Endometrial microvascular endothelial cells (primary cell): Measurements from ENCODE around the gene CD63. TPM values are rescaled to one million over a fixed set of nuclear protein-coding genes. Genes with fewer than 3 reads are reported as not detected.
"Not testable (repeated sequence)": the region's sequence is repeated elsewhere in the genome, so short reads cannot be mapped to it uniquely, and the experiment has no call there.

Source experiments
- in situ Hi-C: cut with HindIII; loops from 2 replicates; pipeline ENCODE4 v1.10.0; 2017; ENCODE audit warnings: low sequenced_read_pairs, low pct_unique_long_range_greater_than_20kb; ENCODE audit errors: inconsistent ontology term
- total RNA-seq: library from RNA; depleted of rRNA; stranded (reverse); fragments of >200 nt; gene quantifications from one replicate; pipeline ENCODE4 v1.2.3, GENCODE V29; 2015; ENCODE audit errors: inconsistent ontology term

Gene CD63
- total RNA-seq: 847 TPM

DNA sequence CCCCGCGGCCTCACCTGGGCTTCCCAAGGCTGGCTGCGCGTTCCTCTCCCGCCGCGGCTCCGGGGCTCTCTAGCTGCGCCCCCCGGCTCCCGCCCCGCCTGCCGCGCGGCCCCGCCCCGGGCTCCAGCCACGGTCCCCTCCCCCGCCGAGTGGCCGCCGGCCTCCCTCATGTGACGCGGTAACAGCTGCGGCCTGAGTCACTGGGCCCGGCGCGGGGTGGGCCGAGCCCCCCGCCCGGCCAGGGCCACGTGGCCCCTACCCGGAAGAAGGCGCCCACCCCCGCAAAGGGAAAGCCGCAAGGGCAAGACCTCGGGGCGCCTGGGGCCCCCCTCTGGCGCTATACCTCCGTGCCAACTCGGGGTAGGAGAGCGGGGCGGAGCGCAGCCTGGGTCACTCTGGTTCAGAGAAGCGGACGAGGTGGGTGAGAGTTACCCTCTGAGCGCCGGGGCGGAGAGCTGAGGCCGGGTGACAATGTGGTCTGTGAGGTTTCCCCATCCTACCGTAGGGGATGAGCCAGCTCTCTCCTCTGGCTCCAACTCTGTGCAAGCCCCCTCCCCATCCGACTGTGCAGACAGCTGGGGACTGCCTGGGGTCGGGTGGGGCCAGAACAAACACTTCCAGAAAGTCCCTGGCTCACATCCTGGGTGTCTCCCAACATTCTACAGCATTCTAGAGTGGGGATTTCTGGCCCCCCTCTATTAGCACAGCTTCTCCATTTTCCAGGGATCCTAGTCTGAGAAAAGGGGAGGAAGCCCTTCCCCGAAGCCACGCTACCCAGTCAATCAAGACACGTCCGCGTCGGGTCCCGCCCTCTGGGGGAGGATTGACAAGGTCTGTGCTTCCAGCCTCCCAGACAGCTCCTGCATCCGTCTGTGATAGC is at the start of gene CD63:
TSS of gene CD63 (minus strand) at position 71 of the 880 bp plus-strand sequence. CDS start 668 bp downstream, outside the sequence.
- in situ Hi-C loops: no loop called here

DNA sequence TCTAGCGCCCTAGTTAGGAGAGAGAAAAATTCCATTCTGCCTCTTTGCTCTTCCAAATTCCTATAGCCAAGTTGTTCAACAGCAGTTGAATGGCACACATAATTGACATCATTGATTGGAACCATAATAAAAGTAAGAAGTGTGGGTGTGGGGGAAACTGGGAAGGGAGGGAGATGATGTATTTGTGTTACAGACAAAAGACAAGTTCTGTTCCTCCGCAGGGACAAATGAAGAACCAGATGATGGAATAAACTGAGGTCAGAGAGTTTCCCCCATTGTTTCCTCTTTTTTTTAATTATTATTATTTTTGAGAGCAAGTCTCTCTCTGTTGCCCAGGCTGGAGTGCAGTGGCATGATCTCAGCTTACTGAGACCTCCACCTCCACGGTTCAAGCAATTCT is 49.0 kb upstream of the CD63 start:
- in situ Hi-C loops: no loop called here

DNA sequence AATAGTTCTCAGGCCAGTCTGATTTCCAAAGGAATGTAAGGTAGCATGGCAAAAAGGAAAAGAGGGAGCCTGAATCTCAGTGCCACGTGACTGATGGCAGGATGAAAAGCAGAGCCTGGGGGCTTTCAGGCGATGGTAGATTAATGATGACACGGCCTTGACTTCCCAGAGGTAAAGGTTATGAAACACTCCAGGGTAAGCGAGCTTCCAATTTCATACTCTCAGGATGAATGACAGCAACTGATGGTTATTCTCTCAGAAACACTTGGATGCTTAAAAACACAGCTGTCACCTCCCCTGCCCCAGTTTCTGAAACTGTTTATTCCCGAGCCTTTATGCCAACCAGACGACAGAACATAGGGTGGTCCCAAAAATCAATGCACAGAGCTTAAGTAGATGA is 42.9 kb upstream of the CD63 start:
- in situ Hi-C loops: no loop called here

DNA sequence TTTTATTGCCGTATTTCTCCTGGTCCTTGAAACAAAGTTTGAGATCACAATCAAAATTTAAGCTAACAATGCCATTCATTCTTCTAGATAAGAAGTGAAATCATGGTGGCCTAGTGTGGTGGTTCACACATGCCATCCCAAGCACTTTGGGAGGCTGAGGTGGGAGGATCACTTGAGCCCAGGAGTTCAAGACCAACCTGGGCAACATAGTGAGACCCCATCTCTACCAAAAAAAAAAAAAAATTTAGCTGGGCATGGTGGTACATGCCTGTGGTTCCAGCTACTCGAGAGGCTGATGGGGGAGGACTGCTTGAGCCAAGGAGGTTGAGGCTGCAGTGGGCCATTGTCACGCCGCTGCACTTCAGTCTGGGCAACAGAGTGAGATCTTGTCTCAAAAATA is 38.3 kb upstream of the CD63 start:
- in situ Hi-C loops: no loop called here

GRCh38 chr12:55765736-55766290 is 37.0 kb upstream of the CD63 start:
- in situ Hi-C loops: no loop called here

DNA sequence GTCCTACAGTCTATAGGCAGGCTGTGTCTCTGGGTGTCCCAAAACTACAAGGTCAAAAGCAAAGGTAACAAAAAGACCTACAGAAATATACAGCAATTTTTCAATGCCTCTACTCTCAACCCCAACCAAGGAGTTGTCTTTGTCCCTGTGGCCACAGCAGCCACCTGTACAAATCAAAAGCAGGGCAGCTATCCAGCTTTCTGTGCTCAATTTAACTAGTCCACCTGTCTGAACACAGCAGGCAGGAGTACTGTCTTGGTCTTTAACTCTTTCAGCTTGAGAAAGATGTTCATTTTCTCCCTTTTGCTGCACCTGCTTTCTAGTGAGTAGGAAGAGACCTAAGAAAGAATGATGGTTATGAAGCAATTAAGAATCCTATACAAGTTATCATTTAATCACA is 33.8 kb upstream of the CD63 start:
- in situ Hi-C loops: no loop called here

- in situ Hi-C loops: no loop called here
These were observed 31.9 kb upstream of the CD63 start for GRCh38 chr12:55760663-55761062.

DNA sequence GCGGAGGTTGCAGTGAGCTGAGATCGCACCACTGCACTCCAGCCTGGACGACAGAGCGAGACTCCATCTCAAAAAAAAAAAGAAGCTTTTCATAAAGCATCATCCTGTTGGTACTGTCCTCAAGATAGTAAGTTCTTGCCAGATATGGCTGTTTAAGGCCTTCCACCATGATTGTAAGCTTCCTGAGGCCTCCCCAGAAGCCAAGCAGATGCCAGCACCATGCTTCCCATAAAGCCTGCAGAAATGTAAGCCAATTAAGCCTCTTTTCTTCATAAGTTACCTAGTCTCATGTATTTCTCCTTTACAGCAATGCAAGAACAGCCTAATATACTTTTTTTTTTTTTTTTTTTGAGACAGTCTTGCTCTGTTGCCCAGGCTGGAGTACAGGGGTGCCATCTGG is 29.8 kb upstream of the CD63 start:
- in situ Hi-C loops: not testable (repeated sequence)

DNA sequence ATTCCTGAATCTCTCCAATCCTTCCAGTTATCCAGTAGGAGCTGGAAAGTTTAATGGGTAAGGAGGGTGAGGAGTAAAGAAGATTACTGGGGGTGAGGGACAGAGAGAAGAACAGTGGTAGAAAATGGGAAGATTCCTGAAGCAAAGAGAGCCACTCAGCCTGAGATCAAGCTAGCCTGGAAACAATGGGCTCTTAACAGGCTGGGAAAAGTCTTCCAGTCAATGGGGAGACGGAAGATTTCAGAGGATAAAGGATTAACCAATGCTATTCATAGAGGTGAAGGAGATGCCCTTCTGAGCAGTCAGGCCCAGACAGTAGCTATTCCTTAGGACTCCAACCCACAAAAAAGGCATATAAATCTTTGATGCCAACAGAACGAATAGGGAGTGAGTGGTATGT is 28.9 kb upstream of the CD63 start:
- in situ Hi-C loops: no loop called here

GRCh38 chr12:55755246-55755645 is 26.4 kb upstream of the CD63 start:
- in situ Hi-C loops: no loop called here

GRCh38 chr12:55748230-55748993 is 19.6 kb upstream of the CD63 start:
- in situ Hi-C loops: no loop called here

DNA sequence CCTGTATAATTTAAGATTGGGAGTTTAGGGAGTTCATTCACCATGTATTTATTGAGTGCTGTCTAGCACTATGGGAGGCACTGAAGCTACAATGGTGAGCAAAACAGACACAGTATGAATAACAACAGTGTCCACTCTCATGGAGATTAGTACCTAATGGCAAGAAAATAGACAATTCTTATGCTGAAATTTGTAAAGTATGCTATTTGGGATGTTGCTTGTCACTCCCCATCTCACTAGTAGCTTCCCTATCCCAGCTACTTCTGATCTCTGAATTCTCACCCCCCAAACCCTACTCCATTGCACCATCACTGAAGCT is 18.1 kb upstream of the CD63 start:
- in situ Hi-C loops: no loop called here

- in situ Hi-C loops: no loop called here
These were observed 17.5 kb upstream of the CD63 start for GRCh38 chr12:55746174-55746912.

DNA sequence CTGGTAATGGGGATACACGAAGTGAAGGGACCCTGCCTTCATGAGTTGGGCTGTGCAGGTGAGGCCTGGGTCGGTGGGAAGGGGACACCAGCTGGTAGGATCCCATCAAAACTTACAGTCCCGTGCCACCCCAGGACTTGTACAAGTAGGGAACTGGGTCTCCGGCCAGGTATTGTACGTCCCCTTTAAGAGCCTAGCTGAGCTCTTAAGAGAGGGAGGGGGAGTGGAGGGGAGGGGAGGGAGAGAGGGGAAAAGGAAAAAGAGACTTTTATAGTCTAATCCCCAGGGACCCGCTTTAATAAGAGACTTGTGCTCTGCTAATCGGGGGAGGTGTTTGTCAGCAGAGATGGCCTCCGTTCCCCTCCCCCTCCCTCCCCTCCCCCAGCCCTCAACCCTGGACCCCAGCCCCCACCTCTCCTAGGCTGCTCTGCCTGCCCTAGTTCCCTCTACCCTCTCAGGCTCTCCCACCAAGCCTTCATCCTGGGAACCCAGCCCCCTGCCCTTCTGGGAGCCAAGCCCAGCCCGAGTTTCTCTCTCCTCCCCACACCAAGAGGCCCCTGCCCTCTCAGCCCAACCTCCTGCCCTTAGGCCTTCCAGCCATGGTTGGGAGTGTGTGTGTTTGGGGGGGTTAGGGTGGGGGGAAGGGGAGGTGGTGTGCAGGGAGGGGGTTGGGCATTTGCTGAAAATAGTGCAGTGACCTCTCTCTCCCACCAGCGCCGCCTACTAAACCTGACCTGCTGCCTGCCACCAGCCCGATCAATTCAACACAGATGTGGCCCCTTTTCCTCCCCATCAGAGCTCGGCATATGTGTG is 16.8 kb upstream of the CD63 start:
- in situ Hi-C loops: no loop called here

DNA sequence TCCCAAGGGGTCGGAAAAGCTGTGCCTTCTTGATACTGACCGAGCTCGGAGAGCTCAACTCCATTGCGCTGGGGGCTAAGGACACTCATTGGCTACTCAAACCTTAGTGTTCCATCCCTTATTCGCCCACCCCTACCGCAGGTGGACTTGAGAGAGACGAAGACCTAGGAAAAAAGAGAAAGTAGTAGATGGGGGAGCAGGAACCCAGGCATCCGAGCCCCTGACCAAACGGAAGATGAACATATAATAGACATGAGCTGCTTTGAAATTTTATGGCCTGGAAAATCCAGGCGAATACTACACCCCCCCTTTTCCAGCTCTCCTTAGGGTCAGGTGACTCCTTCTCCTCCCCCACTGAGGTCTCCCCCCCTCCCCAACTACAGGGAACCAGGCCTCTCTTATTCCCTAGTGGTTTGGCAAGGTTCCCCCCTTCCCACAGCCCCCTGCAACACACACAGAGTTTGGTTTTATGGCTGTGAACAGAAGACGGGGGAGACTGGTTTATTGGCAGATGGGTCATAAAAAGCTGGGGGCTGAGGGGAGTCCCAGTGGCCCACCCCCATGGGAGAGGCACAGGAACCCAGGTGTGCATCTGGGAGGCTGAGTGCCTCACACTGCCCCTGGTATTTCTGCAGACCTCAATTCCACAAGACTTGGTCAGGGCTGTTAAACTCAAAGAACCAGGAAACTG is 15.7 kb upstream of the CD63 start:
- in situ Hi-C loops: no loop called here

DNA sequence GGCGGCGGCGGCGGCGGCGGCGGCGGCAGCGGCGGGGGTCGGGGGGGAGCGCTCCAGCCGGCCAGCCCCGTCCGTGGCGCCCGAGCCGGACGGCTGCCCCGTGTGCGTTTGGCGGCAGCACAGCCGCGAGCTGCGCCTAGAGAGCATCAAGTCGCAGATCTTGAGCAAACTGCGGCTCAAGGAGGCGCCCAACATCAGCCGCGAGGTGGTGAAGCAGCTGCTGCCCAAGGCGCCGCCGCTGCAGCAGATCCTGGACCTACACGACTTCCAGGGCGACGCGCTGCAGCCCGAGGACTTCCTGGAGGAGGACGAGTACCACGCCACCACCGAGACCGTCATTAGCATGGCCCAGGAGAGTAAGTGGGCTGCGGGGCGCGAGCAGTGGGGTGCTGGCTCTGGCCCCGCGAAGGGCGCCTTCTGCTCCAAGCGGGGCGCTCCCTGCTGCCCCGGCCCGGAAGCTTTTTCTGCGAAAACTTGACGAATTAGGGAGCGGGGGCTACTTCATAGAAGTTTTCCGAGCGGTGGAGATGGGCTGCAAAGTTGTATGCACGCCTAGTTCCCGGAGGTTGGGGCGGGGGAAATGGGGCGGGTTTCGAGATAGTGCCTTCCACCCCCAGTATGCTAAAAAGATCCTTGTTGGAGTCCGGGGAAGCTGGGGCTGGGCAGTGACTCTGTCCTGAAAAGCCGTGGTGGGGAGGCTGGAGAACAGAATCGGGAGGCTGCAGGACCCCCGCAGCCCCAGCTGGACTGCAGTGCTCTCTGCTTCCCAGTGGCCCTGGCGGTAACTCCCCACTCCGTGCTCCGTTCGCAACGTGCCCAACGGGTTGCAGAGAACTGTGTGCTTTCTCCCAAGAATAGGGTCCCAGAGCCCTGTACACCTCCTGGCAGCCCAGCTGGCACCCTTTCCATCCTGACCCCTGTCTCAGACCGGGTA is 14.9 kb upstream of the CD63 start:
- in situ Hi-C loops: no loop called here
